CD4-positive, alpha-beta T cell treated with Interleukin-6 for 4 hours (primary cell): ENCODE data around the gene KIRREL1.

ENCODE experiments used
- DNase-seq: peaks from one replicate; pipeline ENCODE4 v3.0.0-alpha.2; 2020; ENCODE audit warnings: mixed read lengths

The KIRREL1 gene

GRCh38 chr1:158007667-158008386, 14.4 kb downstream of the KIRREL1 start:
- DNase-seq = no peak

DNA sequence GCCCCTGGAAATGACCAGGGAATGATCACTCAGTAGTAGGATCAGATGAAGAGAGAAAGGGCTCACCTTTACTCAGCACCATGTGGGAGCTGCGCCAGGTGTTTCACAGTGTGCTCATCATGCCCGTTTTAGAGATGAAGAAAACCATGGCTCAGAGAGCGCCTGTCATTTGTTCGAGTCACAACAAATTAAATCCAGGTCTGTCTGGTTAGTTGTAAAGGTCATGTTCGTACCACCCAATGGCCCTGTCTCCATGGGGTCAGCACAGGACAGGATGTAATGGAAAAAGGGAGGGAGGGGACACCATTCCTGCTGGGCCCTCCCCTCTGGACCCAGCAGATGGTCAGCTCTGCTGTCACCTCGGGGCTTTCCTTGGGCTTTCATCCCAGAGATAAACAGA, 15.2 kb downstream of the KIRREL1 start:
- DNase-seq = no peak

DNA sequence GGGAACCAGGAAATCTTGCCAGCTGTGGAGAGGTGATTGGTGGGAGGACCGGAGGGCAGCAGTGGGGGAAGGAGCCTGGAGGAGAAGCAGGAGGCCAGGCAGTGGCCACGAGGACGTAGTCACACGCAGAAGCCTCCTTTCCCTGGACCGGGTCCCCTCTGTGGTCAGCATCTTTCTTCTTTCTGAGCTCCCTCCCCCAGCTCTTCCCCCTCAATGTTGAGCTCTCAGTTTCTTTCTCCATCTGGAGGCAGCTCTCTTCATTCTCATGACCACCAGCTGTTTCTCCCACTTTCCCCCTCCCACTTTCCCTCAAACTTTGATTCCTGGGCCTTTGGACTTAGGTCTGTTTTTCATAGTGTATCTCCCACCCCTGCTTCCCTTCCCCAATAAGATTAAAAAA, 18.3 kb downstream of the KIRREL1 start:
- no peak for DNase-seq

- DNase-seq = no peak
These were observed 20.6 kb downstream of the KIRREL1 start for GRCh38 chr1:158013840-158014730.

GRCh38 chr1:158014731-158015320, 21.4 kb downstream of the KIRREL1 start:
- DNase-seq = no peak

DNA sequence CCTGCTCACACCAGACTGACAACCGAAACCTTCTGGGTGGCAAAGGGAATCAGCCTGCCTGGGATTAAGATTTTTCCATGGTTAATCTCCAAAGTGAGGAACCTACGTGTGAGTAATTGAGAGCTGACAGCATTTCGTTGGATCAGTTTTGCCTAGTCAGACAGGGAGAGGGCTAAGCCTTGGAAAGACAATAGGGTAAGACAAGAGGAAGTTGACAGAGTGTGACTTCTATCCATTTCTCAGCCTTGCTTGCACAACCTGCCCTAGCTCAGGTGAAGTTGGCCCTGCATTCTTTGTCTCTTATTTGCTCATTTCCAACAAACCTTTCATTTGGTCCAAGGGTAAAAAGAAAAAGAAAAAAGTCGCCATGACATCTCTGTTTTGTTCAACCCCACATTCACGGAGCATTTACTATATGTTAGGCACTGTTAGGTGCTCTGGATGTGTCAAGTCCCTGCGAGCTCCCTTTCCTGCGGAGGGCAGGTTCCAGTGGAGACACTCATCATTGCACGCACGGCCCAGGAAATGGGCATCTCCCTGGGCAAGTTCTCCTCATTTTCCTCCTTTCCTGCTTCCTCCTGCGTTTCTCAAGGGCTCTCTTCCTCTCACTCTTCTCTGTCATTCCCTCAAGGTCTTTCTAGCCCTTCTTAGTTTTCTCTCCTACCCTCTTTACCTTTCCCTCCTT, 23.3 kb downstream of the KIRREL1 start:
- no peak for DNase-seq

DNA sequence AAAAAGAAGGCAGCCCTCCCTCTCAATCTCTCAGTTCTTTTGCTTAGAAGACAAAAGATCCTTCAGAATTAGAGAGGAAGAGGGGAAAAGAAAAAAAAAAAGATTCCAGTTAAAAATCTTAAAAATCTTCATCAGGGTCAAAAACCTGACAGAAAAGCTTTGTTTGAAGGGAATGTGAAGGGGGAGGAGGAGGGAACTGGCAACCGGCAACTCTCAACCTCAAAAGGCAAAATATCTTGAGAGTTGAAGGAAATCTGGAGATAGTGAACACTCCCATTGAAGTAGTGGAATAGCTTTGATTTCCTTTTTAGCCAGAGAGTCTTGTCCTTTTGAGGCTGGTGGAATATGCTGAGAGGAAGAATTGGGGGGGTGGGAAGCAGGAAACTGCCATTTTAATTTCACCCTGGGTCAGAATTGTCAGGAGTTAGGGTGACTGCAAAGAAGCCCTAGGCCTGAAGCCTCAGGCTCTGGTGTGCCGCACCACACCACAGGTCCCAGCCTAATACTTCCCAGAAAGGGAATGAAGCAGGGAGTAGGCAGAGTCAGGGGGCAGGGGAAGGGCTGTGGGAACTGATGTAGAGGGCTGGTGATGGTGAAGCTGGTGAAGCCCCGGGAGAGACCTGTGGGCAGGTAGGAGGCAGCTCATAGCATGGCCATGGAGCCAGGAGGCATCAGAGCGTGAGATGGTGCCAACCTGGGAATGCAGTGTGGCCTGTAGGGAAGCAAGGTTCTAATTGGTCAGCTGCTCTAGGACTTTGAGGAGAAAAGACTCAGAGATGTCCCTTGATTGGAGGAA, 24.6 kb downstream of the KIRREL1 start:
- DNase-seq = no peak

GRCh38 chr1:158019171-158019868, 25.9 kb downstream of the KIRREL1 start:
- no peak for DNase-seq

DNA sequence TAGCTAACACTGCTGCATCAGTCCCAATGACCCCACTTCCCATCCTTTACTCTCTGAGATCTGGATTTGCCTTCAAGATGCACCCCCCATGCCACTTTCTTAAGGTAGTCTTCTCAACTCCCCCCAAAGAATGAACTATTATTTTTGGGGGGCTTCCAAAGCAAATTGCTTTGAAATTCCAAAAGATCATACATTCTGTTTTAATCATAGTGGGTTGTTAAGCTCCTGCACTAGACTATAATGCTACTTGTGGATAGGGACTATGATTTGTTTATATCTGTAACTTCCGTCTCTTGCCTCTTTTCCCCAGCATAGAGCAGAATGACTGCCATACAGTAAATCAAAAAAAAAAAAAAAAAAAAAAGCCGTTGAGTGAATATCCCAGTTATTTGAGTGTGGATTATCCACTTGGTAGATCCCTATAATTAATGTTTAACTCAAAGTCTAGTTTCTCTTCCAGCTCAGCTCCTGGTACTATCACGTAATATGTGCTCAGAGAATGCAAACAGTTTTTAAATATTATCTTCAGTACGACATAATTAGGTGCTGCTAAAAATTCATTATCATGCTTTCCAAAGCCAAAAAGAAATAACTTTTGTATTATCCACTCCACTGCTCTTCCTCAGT, 26.9 kb downstream of the KIRREL1 start:
- DNase-seq = no peak

DNA sequence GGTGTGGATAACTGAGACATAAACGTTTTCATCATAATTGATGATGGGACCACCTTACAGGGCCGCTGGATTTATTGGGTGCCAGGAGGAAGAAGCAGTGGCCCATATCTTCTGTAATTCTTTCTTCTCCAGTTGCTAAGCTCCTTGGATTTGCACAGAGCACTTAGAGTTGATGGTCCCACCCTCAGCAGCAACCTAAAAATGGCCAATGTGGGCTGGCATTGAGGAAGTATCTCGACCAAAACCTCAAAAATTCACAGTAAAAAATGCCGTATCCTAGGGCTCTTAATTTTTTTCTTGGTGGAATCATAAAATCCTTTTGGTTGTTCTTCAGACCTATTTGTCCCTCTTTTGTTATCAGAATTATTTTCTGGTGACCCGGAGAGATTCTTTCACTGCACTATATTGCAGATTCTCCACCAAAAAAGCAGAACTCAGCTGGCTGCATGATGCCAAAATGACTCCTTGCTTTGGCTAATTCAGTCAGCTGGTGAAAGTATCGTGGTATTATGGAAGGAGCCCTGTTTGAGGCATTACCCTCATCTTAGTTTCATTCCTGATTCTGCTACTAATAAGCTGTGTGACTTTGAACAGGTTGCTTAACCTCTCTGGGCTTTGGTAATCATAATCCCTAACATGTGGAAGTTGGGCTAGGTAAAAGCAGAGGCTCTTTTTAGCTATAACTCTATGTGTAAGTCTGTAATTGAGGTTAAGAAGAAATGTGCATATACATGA, 27.6 kb downstream of the KIRREL1 start:
- DNase-seq = no peak

DNA sequence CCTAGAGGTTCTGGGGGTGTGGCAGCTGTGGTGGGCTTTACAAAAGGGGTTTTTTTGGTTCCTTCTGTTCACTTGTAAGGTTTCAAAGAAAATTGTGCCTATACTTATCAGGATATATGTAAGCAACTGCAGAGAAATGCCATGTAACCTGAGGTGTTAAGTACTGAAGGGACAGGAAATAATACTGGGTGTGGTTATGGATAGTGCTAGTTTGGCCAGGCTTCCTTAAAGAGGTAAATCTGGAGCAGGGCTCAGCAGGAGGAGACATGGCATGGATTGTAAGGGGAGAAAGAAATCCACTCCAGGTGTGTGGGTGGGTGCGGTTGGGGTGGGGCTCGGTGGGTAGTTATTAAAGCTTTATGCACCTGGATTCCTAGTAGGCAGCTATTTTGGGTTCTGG, 28.3 kb downstream of the KIRREL1 start:
- DNase-seq = no peak

- no peak for DNase-seq
These were observed 29.3 kb downstream of the KIRREL1 start for GRCh38 chr1:158022554-158023312.

DNA sequence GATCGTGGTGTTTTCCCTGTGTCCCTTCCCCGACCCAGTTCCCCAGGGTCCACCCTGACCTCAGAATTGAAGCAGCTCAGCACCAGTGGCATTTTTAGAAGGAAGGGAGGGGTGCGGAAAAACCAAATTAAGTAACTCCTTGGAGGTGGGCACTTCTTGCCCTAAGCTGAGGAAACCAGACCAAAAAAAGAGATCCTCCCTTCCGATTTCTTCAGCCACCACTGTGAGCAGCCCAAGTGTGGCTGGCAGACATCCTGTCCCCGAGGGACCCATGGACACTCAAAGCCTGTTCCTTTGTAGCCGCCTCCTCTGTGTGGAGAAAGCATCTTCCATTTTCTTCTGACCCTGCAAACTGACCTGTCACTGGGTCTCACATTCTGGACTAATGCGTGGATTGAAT, 31.3 kb downstream of the KIRREL1 start:
- DNase-seq = no peak

- no peak for DNase-seq
These were observed 32.3 kb downstream of the KIRREL1 start for GRCh38 chr1:158025576-158026230.

- DNase-seq = no peak
These were observed 33.2 kb downstream of the KIRREL1 start for GRCh38 chr1:158026651-158027050.

DNA sequence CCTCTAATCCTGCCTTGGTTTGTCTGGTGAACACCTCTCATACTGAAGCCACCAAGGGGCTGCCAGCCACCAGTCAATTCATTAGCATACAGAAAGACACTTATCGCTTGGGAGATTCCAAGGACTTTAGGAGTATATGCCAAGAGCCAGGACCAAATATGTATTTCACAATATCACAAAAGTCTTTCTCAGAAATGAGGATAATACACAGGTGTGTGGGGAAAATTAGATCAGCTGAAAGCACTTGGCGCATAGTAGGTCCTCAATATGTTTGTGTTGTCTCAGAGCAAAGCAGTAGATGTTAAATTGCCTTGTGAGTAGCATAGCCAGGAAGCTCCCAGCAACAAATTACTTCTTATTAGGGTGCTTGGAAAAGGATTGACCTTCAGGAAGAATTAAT, 34.1 kb downstream of the KIRREL1 start:
- no peak for DNase-seq

DNA sequence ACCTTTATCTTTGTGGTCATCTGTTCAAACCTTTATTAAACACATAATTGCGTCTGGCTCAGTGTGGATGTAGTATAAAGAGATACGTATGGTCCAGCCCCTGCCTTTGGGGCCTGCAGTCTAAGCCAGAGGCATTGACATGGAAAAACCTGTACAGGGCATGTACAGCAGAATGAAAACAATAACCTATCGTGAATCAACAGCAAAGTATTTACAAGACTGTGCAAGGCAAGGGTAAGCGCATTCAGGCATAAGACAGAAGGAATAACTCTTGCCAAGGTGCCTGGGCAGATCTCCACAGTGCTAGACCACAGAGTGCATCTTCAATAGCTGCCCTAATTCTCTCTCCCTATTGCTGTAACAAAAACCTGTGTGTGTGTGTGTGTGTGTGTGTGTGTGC, 35.5 kb downstream of the KIRREL1 start:
- DNase-seq = no peak

- no peak for DNase-seq
These were observed 41.6 kb downstream of the KIRREL1 start for GRCh38 chr1:158035014-158035413.

GRCh38 chr1:158035976-158036583, 42.6 kb downstream of the KIRREL1 start:
- no peak for DNase-seq
